Stimulated activated CD8-positive, alpha-beta memory T cell treated with anti-CD3 and anti-CD28 coated beads, Interleukin-4, amount 100 ng/mL, for 24 hours (primary cell): ENCODE data around the gene VPS37D.

ENCODE experiments used
- DNase-seq: peaks from one replicate; pipeline ENCODE4 v3.0.0-alpha.2; 2020; ENCODE audit warnings: low read depth

Gene VPS37D

GRCh38 chr7:73680501-73680900 lies 12.9 kb downstream of the VPS37D start:
- no peak for DNase-seq

DNA sequence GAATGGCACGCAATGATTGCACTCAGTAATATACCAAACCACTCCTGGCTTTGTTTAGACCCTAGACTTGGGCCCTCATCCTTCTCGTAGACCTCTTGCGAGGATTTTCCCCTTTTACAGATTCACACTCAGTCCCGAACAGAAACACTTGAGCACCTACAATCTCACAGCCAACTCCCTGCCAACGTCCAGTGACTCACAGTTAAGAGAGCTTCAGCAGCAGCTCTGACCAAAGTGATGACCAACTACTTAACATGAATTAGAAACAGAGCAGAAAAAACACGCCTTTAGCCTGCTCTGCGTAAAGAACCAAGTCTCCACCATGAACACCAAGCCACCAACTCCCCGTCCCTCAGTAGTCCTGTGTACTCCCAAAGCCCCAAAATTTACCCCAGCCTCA lies 13.4 kb downstream of the VPS37D start:
- no peak for DNase-seq

GRCh38 chr7:73682745-73683055 lies 15.1 kb downstream of the VPS37D start:
- DNase-seq, result no peak

DNA sequence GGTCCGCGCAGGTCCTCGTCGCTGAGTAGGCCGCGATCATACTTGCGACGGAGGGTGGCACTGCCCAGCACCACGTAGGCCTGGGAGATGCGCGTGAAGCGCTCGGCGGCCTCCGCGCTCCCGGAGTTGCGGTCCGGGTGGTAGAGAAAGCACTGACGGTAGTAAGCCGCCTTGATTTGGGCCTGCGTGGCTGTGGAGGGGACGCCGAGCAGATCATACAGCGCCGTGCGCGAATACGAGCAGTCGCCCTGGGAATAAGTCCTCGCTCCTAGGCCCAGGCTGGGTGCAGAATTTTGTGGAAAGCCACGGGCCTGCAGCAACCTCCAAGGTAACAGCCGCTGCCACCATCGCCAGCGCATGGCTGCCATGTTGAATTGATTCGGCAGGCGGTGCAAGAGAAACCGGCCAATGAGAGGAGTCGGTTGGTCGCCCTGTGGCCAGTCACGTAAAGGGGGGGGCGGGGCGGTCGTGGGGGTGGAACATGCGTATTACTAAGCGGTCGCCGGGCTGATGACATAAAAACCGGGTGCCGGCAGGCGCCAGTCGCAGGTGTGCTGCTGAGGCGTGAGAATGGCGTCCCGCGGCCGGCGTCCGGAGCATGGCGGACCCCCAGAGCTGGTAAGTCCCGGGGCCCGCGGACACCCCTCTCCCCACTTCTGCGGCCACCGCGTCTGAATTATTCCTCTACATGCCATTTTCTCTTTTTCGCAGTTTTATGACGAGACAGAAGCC lies 15.6 kb downstream of the VPS37D start, which contains the start of the genes BUD23 and DNAJC30:
TSS of gene BUD23 (plus strand) at position 542 of the 732 bp plus-strand sequence. CDS start at position 571, 29 bp downstream.
TSS of gene DNAJC30 (minus strand) at position 398 of the 732 bp plus-strand sequence. CDS start at position 368, 30 bp downstream.
- DNase-seq, result peak; percentile 97

- DNase-seq, result no peak
Observed at GRCh38 chr7:73683788-73684693, 16.4 kb downstream of the VPS37D start.

- no peak for DNase-seq
Observed at GRCh38 chr7:73685311-73685710, 17.7 kb downstream of the VPS37D start.

GRCh38 chr7:73688288-73688687 lies 20.7 kb downstream of the VPS37D start:
- DNase-seq, result no peak

GRCh38 chr7:73690646-73691045 lies 23.0 kb downstream of the VPS37D start:
- DNase-seq, result no peak

DNA sequence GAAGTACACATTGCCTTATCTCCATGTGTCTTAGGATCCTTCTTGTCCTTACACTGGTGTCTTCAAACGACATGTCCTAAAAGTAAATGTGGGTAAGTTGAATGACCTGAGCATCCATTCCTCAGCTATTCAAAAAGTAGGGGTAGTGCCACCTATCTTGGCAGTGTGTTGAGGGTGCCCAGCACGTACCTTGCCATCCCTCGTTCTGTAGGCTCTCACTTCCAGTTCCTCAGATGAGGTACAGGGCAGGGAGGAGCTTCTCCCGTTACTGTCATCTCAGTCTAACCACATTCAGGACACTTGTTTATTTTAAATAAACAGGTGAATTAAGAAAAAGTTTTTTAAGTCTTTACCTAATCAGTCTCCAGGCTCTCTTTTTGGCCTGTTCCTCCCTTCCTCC lies 28.7 kb downstream of the VPS37D start:
- DNase-seq, result no peak

DNA sequence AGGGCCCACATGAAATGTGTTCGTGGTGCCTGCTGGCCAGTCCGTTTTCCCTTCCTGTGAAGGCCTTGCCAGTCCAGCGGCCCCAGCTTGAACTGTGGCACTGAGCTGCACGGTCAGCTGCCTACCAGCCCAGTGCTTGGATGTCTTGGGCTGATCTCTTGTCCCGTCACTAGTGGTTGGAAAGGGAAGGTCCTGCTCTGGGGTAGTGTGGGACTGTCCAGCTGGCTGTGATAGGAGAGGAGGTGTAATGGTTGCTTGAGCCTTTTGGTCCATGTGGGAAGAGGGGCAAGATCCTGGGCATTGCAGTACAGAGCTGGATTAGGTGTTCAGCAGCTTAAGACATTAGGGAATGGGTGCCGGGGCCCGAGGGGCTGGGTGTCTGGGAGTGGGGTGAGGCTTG lies 30.8 kb downstream of the VPS37D start:
- no peak for DNase-seq

- no peak for DNase-seq
Observed at GRCh38 chr7:73699370-73700068, 31.9 kb downstream of the VPS37D start.

DNA sequence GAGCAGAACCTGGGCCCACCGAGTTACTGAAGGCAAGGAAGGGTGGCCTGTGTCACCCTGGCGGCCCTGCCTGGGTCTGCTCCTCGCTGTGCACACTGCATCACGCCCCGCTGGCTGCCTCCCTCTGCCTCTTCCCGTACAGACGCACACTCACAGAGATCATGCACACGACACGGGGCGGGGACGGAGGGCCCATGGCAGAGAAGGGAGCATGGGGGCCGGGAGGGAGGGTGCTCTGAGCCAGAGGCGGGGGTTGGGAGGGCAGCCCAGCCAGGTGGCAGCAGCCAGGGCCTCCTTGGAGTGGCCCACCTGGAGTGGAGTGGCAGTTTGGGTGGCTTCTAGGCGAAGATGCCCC lies 32.4 kb downstream of the VPS37D start:
- DNase-seq, result no peak

- no peak for DNase-seq
Observed at GRCh38 chr7:73700581-73701134, 33.0 kb downstream of the VPS37D start.

DNA sequence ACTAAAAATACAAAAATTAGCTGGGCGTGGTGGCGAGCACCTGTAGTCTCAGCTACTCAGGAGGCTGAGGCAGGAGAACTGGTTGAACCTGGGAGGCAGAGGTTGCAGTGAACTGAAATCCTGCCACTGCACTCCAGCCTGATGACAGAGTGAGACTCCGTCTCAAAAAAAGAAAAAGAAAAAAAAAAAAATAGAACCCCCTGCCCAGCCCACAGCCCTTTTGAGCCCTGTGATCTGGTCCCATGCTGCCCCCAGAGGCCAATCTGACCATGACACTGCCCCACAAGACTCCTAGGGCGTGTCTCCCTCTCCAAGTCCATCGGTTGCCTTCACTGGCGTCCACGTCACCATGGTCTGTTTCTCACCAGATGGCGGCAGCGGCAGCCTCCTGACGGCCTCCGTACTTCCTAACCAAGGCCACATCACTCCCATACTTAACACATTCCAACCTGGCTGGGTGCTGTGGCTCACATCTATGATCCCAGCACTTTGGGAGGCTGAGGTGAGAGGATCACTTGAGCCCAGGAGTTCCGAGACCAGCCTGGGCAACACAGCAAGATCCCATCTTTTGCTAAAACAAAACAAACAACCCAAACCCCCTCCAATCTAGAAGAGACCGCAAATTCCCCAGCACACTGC lies 33.8 kb downstream of the VPS37D start:
- DNase-seq, result no peak

- DNase-seq, result no peak
Observed at GRCh38 chr7:73702226-73702625, 34.6 kb downstream of the VPS37D start.

DNA sequence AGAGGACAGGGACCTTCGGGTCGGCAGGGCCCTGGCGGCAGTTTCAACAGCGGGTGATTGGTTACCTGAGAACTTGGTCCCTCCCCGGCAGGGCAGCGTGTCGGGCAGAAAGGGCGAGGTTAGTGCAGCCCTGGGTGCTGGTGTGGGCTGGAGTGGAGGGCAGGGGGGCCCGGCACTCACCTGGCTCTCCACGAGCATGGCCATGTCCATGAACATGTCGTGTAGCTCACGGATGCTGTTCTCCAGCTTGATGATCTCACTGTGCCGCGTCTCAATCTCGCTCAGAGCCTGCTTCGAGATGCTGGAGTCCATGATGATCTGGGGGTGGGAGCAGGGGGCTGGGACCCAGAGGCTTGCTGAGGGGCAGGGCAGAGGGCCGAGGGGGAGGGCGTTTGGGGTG lies 35.0 kb downstream of the VPS37D start:
- DNase-seq, result no peak

DNA sequence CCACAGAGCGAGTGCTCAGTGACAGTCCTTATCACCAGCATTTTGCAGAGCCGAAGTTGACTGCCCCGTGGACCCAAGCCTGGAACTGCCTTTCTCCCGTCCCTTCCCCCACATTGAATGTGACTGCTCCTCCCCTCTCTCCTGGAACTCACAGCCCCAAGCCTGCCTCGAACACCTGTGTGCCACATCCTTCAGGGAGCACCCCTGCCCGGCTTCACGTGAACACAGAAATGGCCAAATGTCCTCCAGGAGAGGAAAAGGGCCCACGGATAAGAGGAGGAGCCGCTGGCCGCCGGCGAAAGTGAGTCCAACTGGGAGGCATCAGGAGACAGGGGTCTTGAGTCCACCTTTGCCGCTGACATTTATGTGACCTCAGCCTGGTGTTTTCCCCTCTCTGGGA lies 35.6 kb downstream of the VPS37D start:
- no peak for DNase-seq

DNA sequence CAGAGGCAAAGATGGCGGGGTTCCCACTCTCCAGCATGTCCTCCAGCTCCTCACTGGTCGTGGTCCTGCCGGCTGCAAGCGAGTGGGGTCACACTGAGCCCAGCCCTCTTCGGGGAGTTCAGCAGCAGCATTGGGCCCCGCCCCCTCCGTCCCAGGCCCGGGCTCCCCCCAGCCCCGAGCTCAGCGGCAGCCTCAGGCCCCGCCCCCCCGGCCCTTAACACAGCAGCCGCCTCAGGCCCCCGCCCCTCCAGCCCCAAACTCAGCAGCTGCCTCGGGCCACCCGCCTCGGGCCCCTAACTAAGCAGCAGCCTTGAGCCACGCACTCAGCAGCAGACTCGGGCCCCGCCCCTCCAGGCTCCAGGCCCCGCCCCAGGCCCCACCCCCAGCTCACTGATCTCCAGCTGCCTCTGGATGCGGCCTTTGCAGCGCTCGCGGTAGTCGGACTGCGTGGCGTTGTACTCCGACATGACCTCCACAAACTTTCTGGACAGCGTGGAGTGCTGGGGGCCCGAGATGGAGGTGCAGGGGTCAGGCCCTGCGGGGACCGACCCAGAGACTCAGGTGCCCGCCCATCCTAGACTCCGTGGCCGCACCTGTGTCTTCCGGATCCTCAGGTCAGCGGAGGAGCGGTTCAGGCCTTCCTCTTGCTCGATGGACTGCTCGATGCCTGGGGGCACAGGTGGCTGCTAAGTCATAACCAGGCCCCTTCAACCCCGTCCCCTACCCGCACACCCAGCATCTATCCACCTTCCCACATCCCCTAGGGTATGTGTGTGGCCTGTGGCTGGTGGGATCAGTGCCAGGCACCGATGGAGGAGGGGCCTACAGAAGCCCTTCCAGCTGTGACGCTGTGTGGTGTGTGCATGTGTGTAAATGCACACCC lies 36.4 kb downstream of the VPS37D start:
- DNase-seq, result no peak

- no peak for DNase-seq
Observed at GRCh38 chr7:73704640-73705550, 37.3 kb downstream of the VPS37D start.

GRCh38 chr7:73705551-73705920 lies 37.9 kb downstream of the VPS37D start:
- no peak for DNase-seq
